CD8-positive, alpha-beta memory T cell (primary cell): ENCODE measurements around the gene UPK1B. TPM values are rescaled to one million over a fixed set of nuclear protein-coding genes. Genes with fewer than 3 reads are reported as not detected.
"Not testable (repeated sequence)": the region's sequence is repeated elsewhere in the genome, so short reads cannot be mapped to it uniquely, and the experiment has no call there.

Experiments used
- CTCF ChIA-PET: fragments of 350-600 bp; sonication (Branson Sonifier 250); formaldehyde crosslinking; loops from one replicate; lab custom pipeline; 2021; ENCODE audit warnings: antibody characterized with exemption; lab: Charles Lee
- POLR2A ChIA-PET: fragments of 350-600 bp; sonication (Branson Sonifier 250); formaldehyde crosslinking; loops from one replicate; lab custom pipeline; 2021; ENCODE audit warnings: antibody characterized with exemption; lab: Charles Lee
- DNase-seq, 5 donors: peaks; one replicate each; pipeline versions ENCODE4 v3.0.0 to v3.0.0-alpha.2; 2020 to 2022; ENCODE audit warnings: mixed read lengths in 1 of 5
- H3K27ac ChIP-seq: one replicate; pipeline ENCODE4 v1.7.0; 2013; ENCODE audit warnings: low read depth, mild to moderate bottlenecking, low read length, moderate library complexity
- H3K27me3 ChIP-seq: 2 replicates; pipeline ENCODE4 v1.7.0; 2013; ENCODE audit warnings: low read length, mild to moderate bottlenecking; ENCODE audit not compliant: insufficient read depth, poor library complexity, severe bottlenecking
- H3K36me3 ChIP-seq: 2 replicates; pipeline ENCODE4 v1.7.0; 2013; ENCODE audit warnings: mild to moderate bottlenecking, low read length, moderate library complexity; ENCODE audit not compliant: insufficient read depth
- H3K4me1 ChIP-seq: 2 replicates; pipeline ENCODE4 v1.7.0; 2013; ENCODE audit warnings: mild to moderate bottlenecking, low read length, moderate library complexity; ENCODE audit not compliant: insufficient read depth
- H3K4me3 ChIP-seq: 2 replicates; pipeline ENCODE4 v1.7.0; 2013; ENCODE audit warnings: mild to moderate bottlenecking, low read length
- H3K9me3 ChIP-seq: 2 replicates; pipeline ENCODE4 v1.7.0; 2013; ENCODE audit warnings: mild to moderate bottlenecking, low read length
- H3K27ac Mint-ChIP-seq, 8 donors: one replicate each; pipeline ENCODE4 v1.8.0; 2020 to 2021; ENCODE audit warnings: mixed read lengths in 8 of 8, mild to moderate bottlenecking in 6 of 8, inconsistent platforms in 3 of 8, moderate library complexity in 3 of 8
- H3K27me3 Mint-ChIP-seq, 2 donors: one replicate each; pipeline ENCODE4 v1.8.0; 2020 to 2021; ENCODE audit warnings: mixed read lengths in 2 of 2, mild to moderate bottlenecking in 1 of 2, moderate library complexity in 1 of 2
- H3K36me3 Mint-ChIP-seq, 3 donors: one replicate each; pipeline ENCODE4 v1.8.0; 2020 to 2021; ENCODE audit warnings: mixed read lengths in 3 of 3, inconsistent platforms in 1 of 3, mild to moderate bottlenecking in 1 of 3
- H3K4me1 Mint-ChIP-seq, 3 donors: one replicate each; pipeline ENCODE4 v1.8.0; 2020 to 2021; ENCODE audit warnings: mixed read lengths in 3 of 3, inconsistent platforms in 1 of 3, mild to moderate bottlenecking in 1 of 3
- H3K4me3 Mint-ChIP-seq, 7 donors: one replicate each; pipeline ENCODE4 v1.8.0; 2020 to 2021; ENCODE audit warnings: mixed read lengths in 7 of 7, mild to moderate bottlenecking in 6 of 7, moderate library complexity in 4 of 7, inconsistent platforms in 2 of 7
- H3K9me3 Mint-ChIP-seq, 5 donors: one replicate each; pipeline ENCODE4 v1.8.0; 2020 to 2022; ENCODE audit warnings: mixed read lengths in 5 of 5, mild to moderate bottlenecking in 3 of 5, moderate library complexity in 2 of 5, inconsistent platforms in 1 of 5
- polyA plus RNA-seq: library from polyadenylated mRNA; unstranded; fragments of 300-500 nt; fragmentation: Illumina TruSeq; gene quantifications from one replicate; pipeline ENCODE4 v1.2.3, GENCODE V29; 2021
- total RNA-seq, 2 experiments: library from RNA; stranded (reverse); gene quantifications; one replicate each; pipeline ENCODE4 v1.2.3, GENCODE V29; 2021

The UPK1B gene
- total RNA-seq = not detected
- polyA plus RNA-seq = not detected

- Histone ChIP-seq H3K36me3 (no peaks in the 10 kb centered on the region), H3K27ac (no peak within 1 kb of the TSS), H3K9me3 (no peaks in the 10 kb centered on the region), H3K27me3 (no peaks in the 10 kb centered on the region), H3K4me1 (no peaks in the 10 kb centered on the region), H3K4me3 (no peak within 1 kb of the TSS)
- Mint-ChIP-seq H3K27me3 (peaks cover 7 to 32% of the 10 kb centered on the region in 2 donors), H3K27ac (peak within 1 kb of the TSS in 1 of 8 donors; percentile 11), H3K4me3 (no peak within 1 kb of the TSS), H3K36me3 (peaks cover 0 to 4% (median 0%) of the 10 kb centered on the region in 3 donors), H3K4me1 (no peaks in the 10 kb centered on the region), H3K9me3 (peaks cover 0 to 1% (median 0%) of the 10 kb centered on the region in 5 donors)
- DNase-seq = no peak
- ChIA-PET POLR2A (no interaction called here), CTCF (no interaction called here)
Observed at GRCh38 chr3:119173325-119173724, at the start of gene UPK1B. Gene UPK1B (plus strand): TSS chr3:119173598. CDS start chr3:119186742, 13,144 bp downstream.

GRCh38 chr3:119125342-119125741, 48.1 kb upstream of the UPK1B start:
- CTCF ChIA-PET = no interaction called here

GRCh38 chr3:119125742-119126504, 47.5 kb upstream of the UPK1B start:
- no peaks in the 10 kb centered on the region for H3K9me3 ChIP-seq
- no peak overlapping the region for H3K4me3 Mint-ChIP-seq
- H3K4me1 ChIP-seq = no peaks in the 10 kb centered on the region
- no peaks in the 10 kb centered on the region for H3K27me3 ChIP-seq
- H3K36me3 ChIP-seq = no peaks in the 10 kb centered on the region
- H3K4me3 ChIP-seq = no peak overlapping the region
- CTCF ChIA-PET = no interaction called here
- POLR2A ChIA-PET = no interaction called here
- DNase-seq = no peak
- no peak overlapping the region for H3K27ac Mint-ChIP-seq
- peaks cover 0 to 4% (median 3%) of the 10 kb centered on the region in 3 donors for H3K36me3 Mint-ChIP-seq
- no peaks in the 10 kb centered on the region for H3K4me1 Mint-ChIP-seq
- no peak overlapping the region for H3K27ac ChIP-seq
- peaks cover 19 to 45% of the 10 kb centered on the region in 2 donors for H3K27me3 Mint-ChIP-seq
- peaks cover 0 to 1% (median 0%) of the 10 kb centered on the region in 5 donors for H3K9me3 Mint-ChIP-seq

More at GRCh38 chr3:119125342-119125741, 48.1 kb upstream of the UPK1B start:
- Mint-ChIP-seq H3K36me3 (peaks cover 0 to 4% (median 3%) of the 10 kb centered on the region in 3 donors), H3K27ac (no peak overlapping the region), H3K4me1 (no peaks in the 10 kb centered on the region), H3K4me3 (no peak overlapping the region), H3K27me3 (peaks cover 19 to 46% of the 10 kb centered on the region in 2 donors), H3K9me3 (peaks cover 0 to 1% (median 0%) of the 10 kb centered on the region in 5 donors)
- DNase-seq = no peak
- Histone ChIP-seq H3K4me3 (no peak overlapping the region), H3K27ac (no peak overlapping the region), H3K4me1 (no peaks in the 10 kb centered on the region), H3K9me3 (no peaks in the 10 kb centered on the region), H3K36me3 (no peaks in the 10 kb centered on the region), H3K27me3 (no peaks in the 10 kb centered on the region)
- POLR2A ChIA-PET = no interaction called here

- H3K4me3 ChIP-seq, H3K9me3 ChIP-seq, H3K4me1 Mint-ChIP-seq, H3K27me3 ChIP-seq, H3K36me3 ChIP-seq, H3K4me1 ChIP-seq, H3K27ac Mint-ChIP-seq, POLR2A ChIA-PET, H3K4me3 Mint-ChIP-seq, H3K27ac ChIP-seq, DNase-seq, CTCF ChIA-PET, H3K9me3 Mint-ChIP-seq: not testable (repeated sequence)
- Mint-ChIP-seq H3K36me3 (peaks cover 0 to 11% (median 4%) of the 10 kb centered on the region in 3 donors), H3K27me3 (peaks cover 17 to 35% of the 10 kb centered on the region in 2 donors)
Observed at GRCh38 chr3:119130291-119130690, 43.1 kb upstream of the UPK1B start.

GRCh38 chr3:119132291-119132690, 41.1 kb upstream of the UPK1B start:
- H3K36me3 ChIP-seq, H3K27ac Mint-ChIP-seq, H3K27me3 ChIP-seq, POLR2A ChIA-PET, H3K4me3 Mint-ChIP-seq, H3K4me1 Mint-ChIP-seq, H3K9me3 ChIP-seq, H3K27ac ChIP-seq, H3K4me1 ChIP-seq, H3K4me3 ChIP-seq, DNase-seq: not testable (repeated sequence)
- CTCF ChIA-PET = interaction anchor here (0.7 kb wide), 1 partner anchor 11 kb away, joined by 3 read pairs; no protein-coding TSS in a partner anchor
- H3K27me3 Mint-ChIP-seq = peaks cover 10 to 25% of the 10 kb centered on the region in 2 donors
- peaks cover 0 to 11% (median 2%) of the 10 kb centered on the region in 3 donors for H3K36me3 Mint-ChIP-seq
- peaks cover 0 to 11% (median 0%) of the 10 kb centered on the region in 5 donors for H3K9me3 Mint-ChIP-seq

- H3K27me3 ChIP-seq, H3K27ac Mint-ChIP-seq, H3K36me3 ChIP-seq, H3K36me3 Mint-ChIP-seq, CTCF ChIA-PET, DNase-seq, H3K4me3 ChIP-seq, POLR2A ChIA-PET, H3K9me3 ChIP-seq, H3K9me3 Mint-ChIP-seq, H3K4me3 Mint-ChIP-seq, H3K4me1 ChIP-seq, H3K4me1 Mint-ChIP-seq, H3K27ac ChIP-seq: not testable (repeated sequence)
- peaks cover 8 to 14% of the 10 kb centered on the region in 2 donors for H3K27me3 Mint-ChIP-seq
Observed at GRCh38 chr3:119139360-119139759, 34.0 kb upstream of the UPK1B start.

GRCh38 chr3:119140466-119140865, 32.9 kb upstream of the UPK1B start:
- Mint-ChIP-seq H3K36me3 (no peaks in the 10 kb centered on the region), H3K4me3 (no peak overlapping the region), H3K4me1 (no peaks in the 10 kb centered on the region), H3K27ac (no peak overlapping the region), H3K9me3 (peaks cover 0 to 2% (median 0%) of the 10 kb centered on the region in 5 donors), H3K27me3 (peaks cover 5 to 7% of the 10 kb centered on the region in 2 donors)
- no peak for DNase-seq
- H3K27ac ChIP-seq = no peak overlapping the region
- no peaks in the 10 kb centered on the region for H3K36me3 ChIP-seq
- no peaks in the 10 kb centered on the region for H3K27me3 ChIP-seq
- H3K4me1 ChIP-seq = no peaks in the 10 kb centered on the region
- no peak overlapping the region for H3K4me3 ChIP-seq
- no peaks in the 10 kb centered on the region for H3K9me3 ChIP-seq
- CTCF ChIA-PET = no interaction called here
- POLR2A ChIA-PET = no interaction called here

- H3K27ac Mint-ChIP-seq = peak overlapping the region in 1 of 8 donors; percentile 1
- POLR2A ChIA-PET = no interaction called here
- H3K4me1 Mint-ChIP-seq = peaks cover 7 to 9% (median 9%) of the 10 kb centered on the region in 3 donors
- Histone ChIP-seq H3K9me3 (no peaks in the 10 kb centered on the region), H3K36me3 (no peaks in the 10 kb centered on the region), H3K4me1 (no peaks in the 10 kb centered on the region), H3K4me3 (no peak overlapping the region), H3K27ac (no peak overlapping the region), H3K27me3 (no peaks in the 10 kb centered on the region)
- no peak for DNase-seq
- H3K4me3 Mint-ChIP-seq = no peak overlapping the region
- no peaks in the 10 kb centered on the region for H3K9me3 Mint-ChIP-seq
- H3K36me3 Mint-ChIP-seq = no peaks in the 10 kb centered on the region
- CTCF ChIA-PET = interaction anchor here (1.4 kb wide), 1 partner anchor 96 kb away, joined by 7 read pairs; the partner anchor contains the start of gene B4GALT4
- H3K27me3 Mint-ChIP-seq = no peaks in the 10 kb centered on the region
Observed at GRCh38 chr3:119145128-119145499, 28.3 kb upstream of the UPK1B start.
